C1 segment of cervical spinal cord (tissue), 14 donors: ENCODE results near the gene NID1.
A peak's percentile ranks its signal among the peaks of the same experiment; 100 is the strongest.
"Not testable (repeated sequence)": the region's sequence is repeated elsewhere in the genome, so short reads cannot be mapped to it uniquely, and the experiment has no call there.

Source experiments
- DNase-seq, 14 donors: peaks; one replicate each; lab custom pipeline; 2025; lab: John Stamatoyannopoulos, UW

NID1 gene

GRCh38 chr1:236092899-236093298 lies 28.0 kb upstream of the NID1 start:
- no peak for DNase-seq

- DNase-seq = no peak
Measured at GRCh38 chr1:236091933-236092318, 27.0 kb upstream of the NID1 start.

- no peak for DNase-seq
Measured at GRCh38 chr1:236090741-236091147, 25.9 kb upstream of the NID1 start.

GRCh38 chr1:236089046-236089773 lies 24.3 kb upstream of the NID1 start:
- no peak for DNase-seq

GRCh38 chr1:236086537-236086936 lies 21.6 kb upstream of the NID1 start:
- DNase-seq = no peak

GRCh38 chr1:236085545-236086159 lies 20.8 kb upstream of the NID1 start:
- no peak for DNase-seq

- DNase-seq = no peak
Measured at GRCh38 chr1:236084386-236084730, 19.5 kb upstream of the NID1 start.

- DNase-seq = no peak
Measured at GRCh38 chr1:236083650-236084385, 18.9 kb upstream of the NID1 start.

- DNase-seq = no peak
Measured at GRCh38 chr1:236082526-236082925, 17.6 kb upstream of the NID1 start.

GRCh38 chr1:236081546-236082227 lies 16.8 kb upstream of the NID1 start:
- DNase-seq = no peak

GRCh38 chr1:236079703-236080102 lies 14.8 kb upstream of the NID1 start:
- no peak for DNase-seq

GRCh38 chr1:236078993-236079392 lies 14.1 kb upstream of the NID1 start:
- DNase-seq = no peak

GRCh38 chr1:236078077-236078476 lies 13.2 kb upstream of the NID1 start:
- not testable (repeated sequence) for DNase-seq

GRCh38 chr1:236075848-236076247 lies 11.0 kb upstream of the NID1 start:
- no peak for DNase-seq

GRCh38 chr1:236073307-236073897 lies 8.5 kb upstream of the NID1 start:
- DNase-seq = no peak

- no peak for DNase-seq
Measured at GRCh38 chr1:236072001-236072400, 7.1 kb upstream of the NID1 start.

GRCh38 chr1:236070753-236071152 lies 5.9 kb upstream of the NID1 start:
- no peak for DNase-seq

- no peak for DNase-seq
Measured at GRCh38 chr1:236069796-236070195, 4.9 kb upstream of the NID1 start.

- no peak for DNase-seq
Measured at GRCh38 chr1:236067854-236068454, 3.1 kb upstream of the NID1 start.

- DNase-seq = peak in 7 of 14 donors; percentile 4 to 32 (median 17)
Measured at GRCh38 chr1:236066828-236067386, 2.0 kb upstream of the NID1 start.

GRCh38 chr1:236066054-236066453 lies 1.2 kb upstream of the NID1 start:
- DNase-seq = no peak
